Neural progenitor cell (in vitro differentiated cells): ENCODE data around the gene MACROD2.

ENCODE experiments used
- CTCF ChIP-seq: fragments of 200-600 bp; sonication (generic); IDR thresholded peaks from 2 replicates; pipeline ENCODE4 v1.5.1; 2017; ENCODE audit warnings: antibody characterized with exemption, mild to moderate bottlenecking
- EZH2 ChIP-seq: fragments of 200-600 bp; sonication (generic); IDR thresholded peaks from 2 replicates; pipeline ENCODE4 v1.6.1; 2017; ENCODE audit warnings: antibody characterized with exemption, mild to moderate bottlenecking, moderate library complexity

DNA sequence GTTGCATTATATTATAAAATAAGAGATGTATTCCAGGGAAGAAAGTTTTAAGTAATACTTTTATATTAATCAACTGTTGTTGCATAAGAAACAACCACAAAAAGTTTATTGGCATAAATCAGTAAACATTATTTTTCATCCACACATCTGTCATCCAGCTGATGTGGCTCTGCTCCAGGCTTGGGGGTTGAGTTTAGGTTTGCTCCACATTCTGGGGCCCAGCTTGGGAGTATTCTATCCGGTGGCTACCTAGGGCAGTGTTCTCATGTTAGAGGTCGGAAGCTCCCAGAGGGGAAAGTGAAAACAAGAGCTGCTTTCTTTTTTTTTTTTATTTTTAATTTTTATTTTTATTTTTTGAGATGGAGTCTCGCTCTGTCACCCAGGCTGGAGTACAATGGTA, 1070.5 kb downstream of the MACROD2 start:
- TF ChIP-seq CTCF (no peak), EZH2 (no peak)
